Neural cell (in vitro differentiated cells): ENCODE measurements around the gene CABP7.

Experiments used
- MXI1 ChIP-seq: fragments of 450-650 bp; conservative IDR thresholded peaks from 2 replicates; pipeline ENCODE4 v1.6.1; 2014; ENCODE audit warnings: antibody characterized with exemption, mild to moderate bottlenecking; ENCODE audit not compliant: poor library complexity, severe bottlenecking
- POLR2AphosphoS5 ChIP-seq: IDR thresholded peaks from 2 replicates; pipeline ENCODE4 v1.6.1; 2012
- TAF1 ChIP-seq: IDR thresholded peaks from 2 replicates; pipeline ENCODE4 v1.6.1; 2012; ENCODE audit warnings: low read depth
- TF ChIP-seq, protein P1 (sequence below): fragments of 450-650 bp; IDR thresholded peaks from 2 replicates; pipeline ENCODE4 v1.5.1; 2014; ENCODE audit warnings: antibody characterized with exemption, mild to moderate bottlenecking, moderate library complexity; ENCODE audit not compliant: poor library complexity, severe bottlenecking
- TF ChIP-seq, protein P2 (sequence below): IDR thresholded peaks from 2 replicates; pipeline ENCODE4 v1.6.1; 2012; ENCODE audit warnings: borderline replicate concordance

DNA sequence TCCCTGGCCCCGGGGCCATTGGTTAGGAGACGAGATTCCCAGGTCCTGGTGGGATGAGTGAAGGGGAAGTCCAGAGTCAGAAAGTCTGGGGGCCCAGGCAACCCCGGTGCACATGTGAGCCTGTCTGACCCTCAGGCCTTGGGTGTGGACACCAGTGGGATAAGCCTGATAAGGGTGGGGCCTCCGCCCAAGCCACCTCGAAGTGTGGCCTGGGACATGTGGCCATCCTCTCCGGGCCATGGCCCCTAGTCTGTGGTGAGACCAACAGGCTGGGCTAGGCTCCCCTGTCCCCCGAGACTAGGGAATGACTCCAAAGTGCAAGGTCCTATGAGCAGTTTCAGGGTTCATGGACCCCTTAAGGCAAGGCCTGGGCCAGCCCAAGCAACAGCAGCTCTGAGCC, 6.3 kb downstream of the CABP7 start:
- TF ChIP-seq, protein P1, sequence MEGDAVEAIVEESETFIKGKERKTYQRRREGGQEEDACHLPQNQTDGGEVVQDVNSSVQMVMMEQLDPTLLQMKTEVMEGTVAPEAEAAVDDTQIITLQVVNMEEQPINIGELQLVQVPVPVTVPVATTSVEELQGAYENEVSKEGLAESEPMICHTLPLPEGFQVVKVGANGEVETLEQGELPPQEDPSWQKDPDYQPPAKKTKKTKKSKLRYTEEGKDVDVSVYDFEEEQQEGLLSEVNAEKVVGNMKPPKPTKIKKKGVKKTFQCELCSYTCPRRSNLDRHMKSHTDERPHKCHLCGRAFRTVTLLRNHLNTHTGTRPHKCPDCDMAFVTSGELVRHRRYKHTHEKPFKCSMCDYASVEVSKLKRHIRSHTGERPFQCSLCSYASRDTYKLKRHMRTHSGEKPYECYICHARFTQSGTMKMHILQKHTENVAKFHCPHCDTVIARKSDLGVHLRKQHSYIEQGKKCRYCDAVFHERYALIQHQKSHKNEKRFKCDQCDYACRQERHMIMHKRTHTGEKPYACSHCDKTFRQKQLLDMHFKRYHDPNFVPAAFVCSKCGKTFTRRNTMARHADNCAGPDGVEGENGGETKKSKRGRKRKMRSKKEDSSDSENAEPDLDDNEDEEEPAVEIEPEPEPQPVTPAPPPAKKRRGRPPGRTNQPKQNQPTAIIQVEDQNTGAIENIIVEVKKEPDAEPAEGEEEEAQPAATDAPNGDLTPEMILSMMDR = no peak
- TF ChIP-seq TAF1 (no peak), POLR2AphosphoS5 (no peak), MXI1 (no peak)
- TF ChIP-seq, protein P2, sequence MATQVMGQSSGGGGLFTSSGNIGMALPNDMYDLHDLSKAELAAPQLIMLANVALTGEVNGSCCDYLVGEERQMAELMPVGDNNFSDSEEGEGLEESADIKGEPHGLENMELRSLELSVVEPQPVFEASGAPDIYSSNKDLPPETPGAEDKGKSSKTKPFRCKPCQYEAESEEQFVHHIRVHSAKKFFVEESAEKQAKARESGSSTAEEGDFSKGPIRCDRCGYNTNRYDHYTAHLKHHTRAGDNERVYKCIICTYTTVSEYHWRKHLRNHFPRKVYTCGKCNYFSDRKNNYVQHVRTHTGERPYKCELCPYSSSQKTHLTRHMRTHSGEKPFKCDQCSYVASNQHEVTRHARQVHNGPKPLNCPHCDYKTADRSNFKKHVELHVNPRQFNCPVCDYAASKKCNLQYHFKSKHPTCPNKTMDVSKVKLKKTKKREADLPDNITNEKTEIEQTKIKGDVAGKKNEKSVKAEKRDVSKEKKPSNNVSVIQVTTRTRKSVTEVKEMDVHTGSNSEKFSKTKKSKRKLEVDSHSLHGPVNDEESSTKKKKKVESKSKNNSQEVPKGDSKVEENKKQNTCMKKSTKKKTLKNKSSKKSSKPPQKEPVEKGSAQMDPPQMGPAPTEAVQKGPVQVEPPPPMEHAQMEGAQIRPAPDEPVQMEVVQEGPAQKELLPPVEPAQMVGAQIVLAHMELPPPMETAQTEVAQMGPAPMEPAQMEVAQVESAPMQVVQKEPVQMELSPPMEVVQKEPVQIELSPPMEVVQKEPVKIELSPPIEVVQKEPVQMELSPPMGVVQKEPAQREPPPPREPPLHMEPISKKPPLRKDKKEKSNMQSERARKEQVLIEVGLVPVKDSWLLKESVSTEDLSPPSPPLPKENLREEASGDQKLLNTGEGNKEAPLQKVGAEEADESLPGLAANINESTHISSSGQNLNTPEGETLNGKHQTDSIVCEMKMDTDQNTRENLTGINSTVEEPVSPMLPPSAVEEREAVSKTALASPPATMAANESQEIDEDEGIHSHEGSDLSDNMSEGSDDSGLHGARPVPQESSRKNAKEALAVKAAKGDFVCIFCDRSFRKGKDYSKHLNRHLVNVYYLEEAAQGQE = no peak
